PC-9 (cell line): Measurements from ENCODE around the gene PDHA1.

Source experiments
- EZH2 ChIP-seq: fragments of 200-600 bp; sonication (generic); IDR thresholded peaks from 2 replicates; pipeline ENCODE4 v1.8.0; 2017; ENCODE audit warnings: antibody characterized with exemption, low read depth
- TF ChIP-seq, protein P1 (sequence below): fragments of 200-600 bp; sonication (generic); conservative IDR thresholded peaks from 2 replicates; pipeline ENCODE4 v1.6.1; 2017; ENCODE audit warnings: mixed run types, antibody characterized with exemption, mild to moderate bottlenecking, moderate library complexity

DNA sequence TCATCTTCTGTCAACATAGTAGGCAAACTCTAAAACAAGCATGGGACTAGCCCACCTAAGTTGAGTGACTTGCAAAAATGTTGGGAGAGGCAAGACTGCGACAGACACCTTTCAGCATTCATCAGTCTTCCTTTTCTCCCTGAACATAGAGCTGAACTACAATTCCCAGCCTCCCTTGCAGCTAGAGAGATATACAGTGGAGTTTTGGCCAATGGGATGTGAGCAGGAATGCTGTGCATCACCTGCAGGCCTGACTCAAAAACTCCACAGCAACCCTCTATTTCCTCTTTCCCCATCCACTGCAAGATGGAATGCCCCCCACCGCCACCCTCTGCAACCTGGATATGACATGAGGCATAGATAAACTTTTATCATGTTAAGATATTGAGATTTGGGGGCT lies 66.5 kb downstream of the PDHA1 start:
- TF ChIP-seq, protein P1, sequence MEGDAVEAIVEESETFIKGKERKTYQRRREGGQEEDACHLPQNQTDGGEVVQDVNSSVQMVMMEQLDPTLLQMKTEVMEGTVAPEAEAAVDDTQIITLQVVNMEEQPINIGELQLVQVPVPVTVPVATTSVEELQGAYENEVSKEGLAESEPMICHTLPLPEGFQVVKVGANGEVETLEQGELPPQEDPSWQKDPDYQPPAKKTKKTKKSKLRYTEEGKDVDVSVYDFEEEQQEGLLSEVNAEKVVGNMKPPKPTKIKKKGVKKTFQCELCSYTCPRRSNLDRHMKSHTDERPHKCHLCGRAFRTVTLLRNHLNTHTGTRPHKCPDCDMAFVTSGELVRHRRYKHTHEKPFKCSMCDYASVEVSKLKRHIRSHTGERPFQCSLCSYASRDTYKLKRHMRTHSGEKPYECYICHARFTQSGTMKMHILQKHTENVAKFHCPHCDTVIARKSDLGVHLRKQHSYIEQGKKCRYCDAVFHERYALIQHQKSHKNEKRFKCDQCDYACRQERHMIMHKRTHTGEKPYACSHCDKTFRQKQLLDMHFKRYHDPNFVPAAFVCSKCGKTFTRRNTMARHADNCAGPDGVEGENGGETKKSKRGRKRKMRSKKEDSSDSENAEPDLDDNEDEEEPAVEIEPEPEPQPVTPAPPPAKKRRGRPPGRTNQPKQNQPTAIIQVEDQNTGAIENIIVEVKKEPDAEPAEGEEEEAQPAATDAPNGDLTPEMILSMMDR = no peak
- TF ChIP-seq EZH2 = no peak
